DOHH2 (cell line): ENCODE measurements around the gene LMO3.

ENCODE experiments used
- CTCF ChIP-seq: fragments of 200-600 bp; sonication (generic); IDR thresholded peaks from one replicate; pipeline ENCODE4 v1.5.1; 2014; ENCODE audit warnings: antibody characterized with exemption, mild to moderate bottlenecking, low read depth, low read length; ENCODE audit not compliant: poor library complexity, severe bottlenecking
- EZH2phosphoT487 ChIP-seq: fragments of 200-600 bp; sonication (generic); IDR thresholded peaks from 2 replicates; pipeline ENCODE4 v1.6.1; 2017; ENCODE audit warnings: borderline replicate concordance, mild to moderate bottlenecking, antibody characterized with exemption, low read length, moderate library complexity, mixed read lengths

- no peak for TF ChIP-seq CTCF
- no peak for TF ChIP-seq EZH2phosphoT487
Observed at GRCh38 chr12:16579041-16579440, 26.9 kb downstream of the LMO3 start.
